HCT116 (cell line): ENCODE measurements around the gene FICD. TPM values are rescaled to one million over a fixed set of nuclear protein-coding genes. Genes with fewer than 3 reads are reported as not detected.

Source experiments
- ATAC-seq: fragments of 200-7000 bp; cut with Tn5 transposase; 2 replicates; pipeline ENCODE4 v1.9.1; 2020; ENCODE audit warnings: mild to moderate bottlenecking, moderate library complexity
- BruUV-seq: library from RNA; stranded (reverse); fragments of 400-500 nt; replicated peaks from 2 replicates; lab custom pipeline; 2021; lab: Mats Ljungman, UMichigan
- CTCF ChIA-PET: fragments of 300-600 bp; sonication (Branson Sonifier 250); formaldehyde crosslinking; loops from one replicate; lab custom pipeline; 2021; ENCODE audit warnings: antibody characterized with exemption; lab: Charles Lee
- POLR2A ChIA-PET: fragments of 300-600, 350-600 bp; sonication (Branson Sonifier 250); formaldehyde crosslinking; loops from one replicate; lab custom pipeline; 2021; ENCODE audit warnings: antibody characterized with exemption; lab: Charles Lee
- RAD21 ChIA-PET, 2 experiments: fragments of 300-600 bp; sonication (Branson Sonifier 250); formaldehyde crosslinking; loops; one replicate each; lab custom pipeline; 2023; ENCODE audit warnings: low total read pairs in 2 of 2; ENCODE audit not compliant: uncharacterized antibody in 2 of 2, unreplicated experiment in 2 of 2, low non-redundant PET in 1 of 2; lab: Charles Lee
- DNase-seq: peaks from one replicate; pipeline ENCODE4 v3.0.0-alpha.2; 2010; ENCODE audit warnings: low read depth, low spot score
- H2AFZ ChIP-seq: fragments of 200-600 bp; shearing (Covaris generic), sonication (generic); 2 replicates; pipeline ENCODE4 v1.6.1; 2017; ENCODE audit warnings: low read depth, mixed run types, mixed read lengths, antibody characterized with exemption, low read length; ENCODE audit not compliant: poor library complexity, severe bottlenecking
- H3K27ac ChIP-seq: 2 replicates; pipeline ENCODE4 v1.5.1; 2012; ENCODE audit warnings: low read depth, low read length
- H3K27me3 ChIP-seq: fragments of 200-600 bp; sonication (generic); 2 replicates; pipeline ENCODE4 v1.6.1; 2016; ENCODE audit warnings: mixed run types, low read length, mixed read lengths; ENCODE audit not compliant: insufficient read depth
- H3K36me3 ChIP-seq, 2 experiments: fragments of 200-500 bp in 1 of 2; fragments of 200-600 bp in 1 of 2; sonication (Bioruptor generic) in 1 of 2; sonication (generic) in 1 of 2; 2 replicates each; pipeline versions ENCODE4 v1.5.1 to v1.6.1; 2014 to 2016; ENCODE audit warnings: low read length in 2 of 2, inconsistent platforms in 1 of 2, mixed read lengths in 1 of 2, mixed run types in 1 of 2; ENCODE audit not compliant: insufficient read depth in 2 of 2, control insufficient read depth in 1 of 2
- H3K4me1 ChIP-seq, 2 experiments: fragments of 200-600 bp in 1 of 2; sonication (generic) in 1 of 2; 2 replicates each; pipeline versions ENCODE4 v1.5.1 to v1.6.1; 2012 to 2017; ENCODE audit warnings: low read length in 2 of 2, inconsistent platforms in 1 of 2, mild to moderate bottlenecking in 1 of 2, mixed read lengths in 1 of 2, mixed run types in 1 of 2, moderate library complexity in 1 of 2; ENCODE audit not compliant: insufficient read depth in 2 of 2, control insufficient read depth in 1 of 2
- H3K4me2 ChIP-seq: fragments of 200-600 bp; sonication (generic); 2 replicates; pipeline ENCODE4 v1.6.1; 2017; ENCODE audit warnings: mixed run types, low read length, mixed read lengths
- H3K4me3 ChIP-seq, 2 experiments: fragments of 200-600 bp in 1 of 2; sonication (generic) in 1 of 2; replicated peaks in 1 of 2; 2 replicates each; pipeline ENCODE4 v1.5.1; 2011 to 2016; ENCODE audit warnings: low read length in 2 of 2, control low read depth in 1 of 2, low read depth in 1 of 2, mild to moderate bottlenecking in 1 of 2, mixed read lengths in 1 of 2, mixed run types in 1 of 2
- H3K79me2 ChIP-seq: fragments of 200-600 bp; sonication (generic); 2 replicates; pipeline ENCODE4 v1.6.1; 2017; ENCODE audit warnings: mild to moderate bottlenecking, mixed run types, low read length, moderate library complexity, mixed read lengths; ENCODE audit not compliant: insufficient read depth
- H3K9ac ChIP-seq: fragments of 200-600 bp; sonication (generic); 2 replicates; pipeline ENCODE4 v1.6.1; 2016; ENCODE audit warnings: low read length, mixed read lengths
- H3K9me2 ChIP-seq: fragments of 200-600 bp; sonication (generic), shearing (Covaris generic); 2 replicates; pipeline ENCODE4 v1.6.1; 2017; ENCODE audit warnings: mixed run types, mild to moderate bottlenecking, moderate library complexity; ENCODE audit not compliant: insufficient read depth
- H3K9me3 ChIP-seq, 2 experiments: fragments of 200-500 bp in 1 of 2; fragments of 200-600 bp in 1 of 2; sonication (Bioruptor generic) in 1 of 2; sonication (generic) in 1 of 2; 2 replicates each; pipeline ENCODE4 v1.6.1; 2014 to 2017; ENCODE audit warnings: low read length in 2 of 2, mixed read lengths in 2 of 2, inconsistent platforms in 1 of 2, low read depth in 1 of 2, mild to moderate bottlenecking in 1 of 2, mixed run types in 1 of 2, moderate library complexity in 1 of 2; ENCODE audit not compliant: control insufficient read depth in 1 of 2, insufficient read depth in 1 of 2
- H4K20me1 ChIP-seq: fragments of 200-600 bp; sonication (generic), shearing (Covaris generic); 2 replicates; pipeline ENCODE4 v1.6.1; 2017; ENCODE audit warnings: mixed run types, mild to moderate bottlenecking, moderate library complexity; ENCODE audit not compliant: insufficient read depth
- ATF3 ChIP-seq: IDR thresholded peaks from 2 replicates; pipeline ENCODE4 v1.6.1; 2012
- CBX3 ChIP-seq: IDR thresholded peaks from 2 replicates; pipeline ENCODE4 v1.6.1; 2012; ENCODE audit warnings: low read depth
- CEBPB ChIP-seq: IDR thresholded peaks from 2 replicates; pipeline ENCODE4 v1.6.1; 2012; ENCODE audit warnings: low read depth
- EGR1 ChIP-seq: IDR thresholded peaks from 2 replicates; pipeline ENCODE4 v1.6.1; 2012; ENCODE audit warnings: low read depth
- ELF1 ChIP-seq: IDR thresholded peaks from 2 replicates; pipeline ENCODE4 v1.6.1; 2012; ENCODE audit warnings: low read depth, borderline replicate concordance
- EZH2 ChIP-seq: fragments of 200-600 bp; sonication (generic); IDR thresholded peaks from 2 replicates; pipeline ENCODE4 v1.6.1; 2017; ENCODE audit warnings: antibody characterized with exemption, mixed run types
- EZH2phosphoT487 ChIP-seq: fragments of 200-600 bp; IDR thresholded peaks from 2 replicates; pipeline ENCODE4 v1.6.1; 2018; ENCODE audit warnings: antibody characterized with exemption, borderline replicate concordance
- FOSL1 ChIP-seq: IDR thresholded peaks from 2 replicates; pipeline ENCODE4 v1.6.1; 2012; ENCODE audit warnings: low read depth
- JUND ChIP-seq: IDR thresholded peaks from 2 replicates; pipeline ENCODE4 v1.6.1; 2012
- MAX ChIP-seq: IDR thresholded peaks from 2 replicates; pipeline ENCODE4 v1.6.1; 2012
- POLR2A ChIP-seq: IDR thresholded peaks from 2 replicates; pipeline ENCODE4 v1.7.0; 2011; ENCODE audit warnings: borderline replicate concordance; ENCODE audit not compliant: insufficient read depth, insufficient read length; ENCODE audit errors: extremely low read depth
- POLR2AphosphoS5 ChIP-seq: IDR thresholded peaks from 2 replicates; pipeline ENCODE4 v1.6.1; 2011; ENCODE audit warnings: mild to moderate bottlenecking, low read depth, low read length, moderate library complexity
- RAD21 ChIP-seq: IDR thresholded peaks from 2 replicates; pipeline ENCODE4 v1.6.1; 2012; ENCODE audit warnings: low read depth, mild to moderate bottlenecking
- REST ChIP-seq: IDR thresholded peaks from 2 replicates; pipeline ENCODE4 v1.6.1; 2012; ENCODE audit warnings: low read depth
- SIN3A ChIP-seq: IDR thresholded peaks from 2 replicates; pipeline ENCODE4 v1.6.1; 2012; ENCODE audit warnings: low read depth
- SP1 ChIP-seq: IDR thresholded peaks from 2 replicates; pipeline ENCODE4 v1.6.1; 2012; ENCODE audit warnings: low read depth
- SRF ChIP-seq: IDR thresholded peaks from 2 replicates; pipeline ENCODE4 v1.6.1; 2012; ENCODE audit warnings: low read depth
- ZFX ChIP-seq: fragments of 450-650 bp; IDR thresholded peaks from 2 replicates; pipeline ENCODE4 v1.6.1; 2017
- ZNF274 ChIP-seq: fragments of 200-500 bp; sonication (Bioruptor generic); IDR thresholded peaks from 2 replicates; pipeline ENCODE4 v1.6.1; 2014; ENCODE audit warnings: mild to moderate bottlenecking, low read depth, low read length, inconsistent platforms
- intact Hi-C: fragments of 100-400 bp; cut with micrococcal nuclease; formaldehyde crosslinking; loops from 2 replicates; pipeline ENCODE4 v1.10.0; 2022
- total RNA-seq: library from RNA; stranded (reverse); gene quantifications from one replicate; pipeline ENCODE4 v1.2.1, GENCODE V29; 2021; ENCODE audit not compliant: unreplicated experiment

FICD gene
- total RNA-seq, 1 experiment from 2014 or later: 5.1 TPM

GRCh38 chr12:108477881-108478259 lies 37.2 kb upstream of the FICD start:
- no peak overlapping the region for H3K27ac ChIP-seq
- BruUV-seq: no TSS peak

GRCh38 chr12:108478611-108479206 lies 36.4 kb upstream of the FICD start:
- Histone ChIP-seq H3K4me3 (no peak overlapping the region), H3K9ac (no peak overlapping the region), H3K27ac (no peak overlapping the region), H3K4me2 (no peak overlapping the region), H3K27me3 (peaks cover 13% of the 10 kb centered on the region; the same call in 1 of the 2 replicates), H3K9me2 (no peaks in the 10 kb centered on the region), H3K4me1 (peaks cover 10 to 14% of the 10 kb centered on the region in 2 experiments; a peak in 3 of 4 replicates), H4K20me1 (no peaks in the 10 kb centered on the region), H2AFZ (no peak overlapping the region), H3K79me2 (no peaks in the 10 kb centered on the region), H3K9me3 (no peaks in the 10 kb centered on the region), H3K36me3 (no peaks in the 10 kb centered on the region)
- ATAC-seq (no peak), DNase-seq (no peak)
- POLR2A ChIA-PET: no interaction called here
- RAD21 ChIA-PET: no interaction called here
- intact Hi-C loops: no loop called here
- BruUV-seq: no TSS peak
- CTCF ChIA-PET: no interaction called here
- TF ChIP-seq POLR2A: no peak
- no peak for TF ChIP-seq ZNF274
- no peak for TF ChIP-seq FOSL1
- no peak for TF ChIP-seq SP1
- TF ChIP-seq ELF1: no peak
- no peak for TF ChIP-seq REST
- TF ChIP-seq ZFX: no peak
- TF ChIP-seq EGR1: no peak
- TF ChIP-seq MAX: no peak
- no peak for TF ChIP-seq POLR2AphosphoS5
- TF ChIP-seq CEBPB: no peak
- no peak for TF ChIP-seq EZH2
- no peak for TF ChIP-seq EZH2phosphoT487
- no peak for TF ChIP-seq SRF

More at GRCh38 chr12:108477881-108478259, 37.2 kb upstream of the FICD start:
- no peak overlapping the region for H3K9ac ChIP-seq
- peaks cover 4 to 6% of the 10 kb centered on the region in 2 experiments; a peak in 3 of 4 replicates for H3K4me1 ChIP-seq
- H3K36me3 ChIP-seq: no peaks in the 10 kb centered on the region
- H3K9me2 ChIP-seq: no peaks in the 10 kb centered on the region
- intact Hi-C loops: no loop called here
- no peak overlapping the region for H2AFZ ChIP-seq
- H4K20me1 ChIP-seq: no peaks in the 10 kb centered on the region
- DNase-seq: no peak
- no peak overlapping the region for H3K4me3 ChIP-seq
- H3K9me3 ChIP-seq: no peaks in the 10 kb centered on the region
- no peak overlapping the region for H3K4me2 ChIP-seq
- TF ChIP-seq JUND (no peak), RAD21 (no peak), MAX (no peak), FOSL1 (no peak), POLR2AphosphoS5 (no peak), SIN3A (no peak), SP1 (no peak), CBX3 (no peak), SRF (no peak), ATF3 (no peak)
- TF ChIP-seq, all 23 proteins: peak for 0
- CTCF ChIA-PET: no interaction called here
- RAD21 ChIA-PET: no interaction called here
- H3K27me3 ChIP-seq: peaks cover 21% of the 10 kb centered on the region
- ATAC-seq: no peak
- H3K79me2 ChIP-seq: no peaks in the 10 kb centered on the region
- POLR2A ChIA-PET: no interaction called here
